H7 (cell line): Measurements from ENCODE around the gene MRPL53. TPM values are rescaled to one million over a fixed set of nuclear protein-coding genes. Genes with fewer than 3 reads are reported as not detected.

ENCODE experiments used
- DNase-seq: peaks from one replicate; pipeline ENCODE4 v3.0.0; 2012
- H3K27me3 ChIP-seq: 2 replicates; pipeline ENCODE4 v1.6.0; 2011; ENCODE audit warnings: mild to moderate bottlenecking, low read length; ENCODE audit not compliant: control insufficient read depth, insufficient read depth
- H3K36me3 ChIP-seq: replicated peaks from 2 replicates; pipeline ENCODE4 v1.5.1; 2011; ENCODE audit warnings: low read length; ENCODE audit not compliant: control insufficient read depth, insufficient read depth
- H3K4me3 ChIP-seq: 2 replicates; pipeline ENCODE4 v1.5.1; 2011; ENCODE audit warnings: low read depth, mild to moderate bottlenecking, control low read depth, low read length, moderate library complexity; ENCODE audit not compliant: insufficient read depth
- total RNA-seq: library from RNA; depleted of rRNA; stranded (reverse); fragments of >200 nt; shearing (Covaris generic); gene quantifications from 2 replicates; pipeline ENCODE4 v1.2.3, GENCODE V29; 2014

Gene MRPL53
- total RNA-seq, 1 experiment from 2014 or later = 25.9 TPM

DNA sequence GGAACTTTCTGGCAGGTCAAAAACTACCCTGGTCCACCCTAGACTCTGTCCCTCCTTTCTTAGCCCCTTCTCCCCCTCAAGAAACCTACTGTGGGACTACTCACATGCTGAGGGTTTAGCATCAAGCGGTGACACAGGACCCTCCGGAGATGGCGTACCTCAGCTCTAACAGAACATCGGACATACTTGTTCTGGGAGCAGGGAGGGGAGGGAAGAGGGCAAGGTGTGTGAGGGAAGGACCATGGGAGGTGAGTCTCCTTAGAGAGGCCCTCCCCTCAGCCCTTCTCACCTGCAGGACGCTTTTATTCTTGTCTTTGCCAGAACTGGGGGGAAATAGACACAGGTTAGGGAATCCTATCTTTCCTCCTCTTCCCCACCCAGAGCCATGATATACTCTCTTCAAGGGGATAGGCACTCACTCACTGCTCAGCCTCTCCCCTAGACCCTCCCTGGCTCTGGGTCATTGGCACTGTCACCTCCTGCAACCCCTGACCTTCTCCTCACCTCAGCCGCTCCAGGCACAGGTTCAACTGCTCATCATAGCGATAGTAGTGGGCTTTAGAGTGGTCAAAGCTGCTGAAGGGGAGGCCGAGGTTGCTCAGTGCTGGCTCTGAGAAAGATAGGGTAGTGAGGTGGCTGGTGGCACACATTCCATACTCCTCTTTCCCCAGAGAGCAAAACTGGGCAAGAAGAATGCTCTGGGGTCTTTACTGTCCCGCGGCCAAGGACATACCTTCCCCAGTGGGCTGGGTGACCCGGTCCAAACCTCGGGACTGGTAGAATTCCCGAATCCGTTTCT is 33.2 kb upstream of the MRPL53 start:
- Histone ChIP-seq H3K27me3 (peaks cover 74% of the 10 kb centered on the region), H3K4me3 (no peak overlapping the region), H3K36me3 (peaks cover 1% of the 10 kb centered on the region)
- no peak for DNase-seq

DNA sequence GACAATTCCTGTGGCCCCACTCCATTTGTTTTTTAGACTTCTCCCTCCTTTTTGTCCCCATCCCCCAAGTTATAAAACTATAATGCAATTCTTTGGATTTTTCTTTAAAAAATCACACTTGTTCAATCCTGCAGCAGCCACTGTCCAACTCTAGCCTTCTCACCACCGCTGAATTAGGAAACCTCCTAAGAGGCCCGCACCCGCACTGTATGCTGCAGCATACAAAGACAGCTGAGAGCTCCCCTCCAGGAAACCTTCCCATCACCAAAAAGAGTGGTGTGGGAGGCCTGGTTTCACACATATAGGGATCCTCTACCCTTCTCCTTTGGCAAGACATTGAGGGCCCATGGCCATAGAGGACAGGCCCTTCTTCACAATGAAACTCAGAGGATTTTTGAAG is 32.1 kb upstream of the MRPL53 start:
- Histone ChIP-seq H3K27me3 (peaks cover 74% of the 10 kb centered on the region), H3K4me3 (no peak overlapping the region), H3K36me3 (peaks cover 1% of the 10 kb centered on the region)
- DNase-seq = no peak

DNA sequence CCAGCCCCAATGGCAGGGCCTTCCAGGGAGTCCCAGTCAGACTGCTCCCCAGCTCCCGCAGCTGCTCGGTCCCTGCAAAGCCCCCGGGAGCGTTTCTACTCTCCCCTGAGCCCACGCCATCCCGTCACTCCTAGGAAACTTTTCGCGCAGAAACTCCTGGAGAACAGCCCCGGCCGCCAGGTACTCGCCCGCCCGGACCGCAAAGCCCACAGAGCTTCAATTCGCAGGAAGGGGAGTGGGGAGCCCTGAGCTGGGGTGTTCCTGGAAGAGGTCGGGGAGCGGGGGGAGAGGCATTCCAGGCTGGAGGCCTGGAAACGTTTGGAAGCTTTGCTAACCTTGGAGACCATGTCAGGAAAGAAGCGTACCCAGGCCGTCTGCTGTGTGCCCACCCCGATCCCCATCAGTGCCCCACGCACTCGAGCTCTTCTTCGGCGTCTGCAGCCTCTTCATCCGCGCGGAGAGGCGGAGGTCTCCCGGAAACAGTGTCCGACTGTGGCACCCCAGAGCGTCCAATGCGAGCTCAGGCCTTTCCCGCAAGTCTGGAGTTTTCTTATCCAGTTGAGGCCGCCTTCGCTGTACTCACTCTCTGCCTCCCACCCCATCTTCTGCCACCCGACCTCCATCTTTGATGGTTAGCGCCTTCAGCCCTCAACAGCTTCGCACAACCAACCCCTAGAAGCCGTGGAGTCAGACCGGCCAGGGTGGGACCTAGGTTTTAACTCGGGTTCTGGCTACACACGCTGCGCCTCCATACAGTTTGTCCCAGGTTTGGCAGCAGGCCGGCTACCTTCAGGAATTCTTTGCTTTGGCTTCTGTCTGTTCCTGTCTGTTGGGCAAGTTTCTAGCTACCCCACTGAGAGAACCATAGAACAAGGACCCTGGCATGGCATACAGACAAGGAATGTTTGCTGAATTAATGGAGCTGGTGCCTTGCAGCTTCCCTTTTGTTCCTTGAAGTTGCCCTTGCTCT is 31.3 kb upstream of the MRPL53 start:
- DNase-seq = peak; percentile 78
- H3K27me3 ChIP-seq = peaks cover 75% of the 10 kb centered on the region
- peaks cover 1% of the 10 kb centered on the region for H3K36me3 ChIP-seq

DNA sequence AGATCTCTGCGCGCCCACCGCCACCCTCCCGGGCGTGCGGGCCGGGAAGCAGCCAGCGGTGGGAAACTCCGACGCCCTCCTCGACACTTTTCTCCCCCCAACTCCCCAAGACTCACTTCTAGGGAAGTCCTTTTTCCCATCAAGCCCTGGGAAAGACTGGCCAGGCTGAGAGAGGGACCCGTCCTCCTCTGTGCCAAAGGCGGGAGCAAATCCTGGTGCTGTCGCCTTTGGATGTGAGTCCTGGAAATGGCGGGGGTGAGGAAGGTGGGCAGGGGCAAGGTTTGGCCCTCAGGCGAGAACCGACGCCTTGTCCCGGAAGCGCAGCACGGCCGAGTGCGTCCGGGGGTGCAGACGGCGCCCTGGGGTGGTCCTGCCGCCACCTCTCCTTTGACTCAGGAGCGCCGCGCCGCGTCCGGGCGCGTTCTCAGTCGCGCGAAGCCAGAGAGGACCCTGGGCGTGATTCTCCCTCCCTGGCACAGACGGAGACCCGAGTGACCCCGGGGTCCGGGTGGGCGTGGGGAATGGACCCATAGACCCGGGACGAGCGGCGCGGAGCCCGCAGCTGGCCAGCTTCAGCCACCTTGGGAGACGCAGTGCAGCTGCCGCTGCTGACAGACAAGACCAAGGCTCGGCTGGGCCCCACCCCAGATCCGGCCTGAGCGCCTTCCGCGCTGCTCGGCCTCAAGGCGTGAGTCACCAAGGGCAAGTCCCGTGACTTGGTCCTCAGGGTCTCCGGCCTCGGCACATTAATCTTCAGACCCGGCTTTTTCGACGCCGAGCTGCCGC is 30.4 kb upstream of the MRPL53 start:
- Histone ChIP-seq H3K36me3 (peaks cover 1% of the 10 kb centered on the region), H3K4me3 (peak overlapping the region; percentile 52), H3K27me3 (peaks cover 77% of the 10 kb centered on the region)
- peak; percentile 90 for DNase-seq

More for the DNA sequence above, 31.3 kb upstream of the MRPL53 start:
- H3K4me3 ChIP-seq = peak overlapping the region; percentile 52

DNA sequence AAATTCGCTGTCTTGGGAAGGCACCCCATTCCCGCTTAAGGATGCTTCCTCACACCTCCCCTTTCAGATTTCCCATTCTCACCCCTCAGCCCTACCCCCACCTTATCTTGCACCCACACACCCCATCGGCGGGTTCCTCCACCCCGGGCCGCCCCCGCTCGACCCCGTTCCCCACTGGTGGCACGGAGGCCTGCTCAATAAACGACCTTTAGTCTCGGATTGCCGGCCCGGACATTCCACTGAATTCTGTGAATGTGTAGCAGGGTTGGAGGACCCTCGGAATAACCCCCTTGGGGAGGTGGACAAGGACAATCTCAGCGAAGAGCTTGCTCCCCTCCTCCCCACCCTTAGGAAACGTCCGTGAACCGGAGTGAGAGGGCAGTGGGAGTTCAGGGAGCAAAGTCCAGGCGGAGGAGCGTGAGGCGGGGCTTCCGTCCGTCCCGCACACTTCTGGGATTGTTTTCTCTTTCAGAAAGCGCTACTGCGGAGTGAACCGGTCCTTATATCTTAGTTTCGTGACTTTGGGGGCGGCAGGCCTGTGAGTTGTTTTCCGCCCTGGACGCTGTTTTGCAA is 29.8 kb upstream of the MRPL53 start:
- peak; percentile 77 for DNase-seq
- peaks cover 84% of the 10 kb centered on the region for H3K27me3 ChIP-seq
- peak overlapping the region; percentile 52 for H3K4me3 ChIP-seq
- peaks cover 1% of the 10 kb centered on the region for H3K36me3 ChIP-seq

DNA sequence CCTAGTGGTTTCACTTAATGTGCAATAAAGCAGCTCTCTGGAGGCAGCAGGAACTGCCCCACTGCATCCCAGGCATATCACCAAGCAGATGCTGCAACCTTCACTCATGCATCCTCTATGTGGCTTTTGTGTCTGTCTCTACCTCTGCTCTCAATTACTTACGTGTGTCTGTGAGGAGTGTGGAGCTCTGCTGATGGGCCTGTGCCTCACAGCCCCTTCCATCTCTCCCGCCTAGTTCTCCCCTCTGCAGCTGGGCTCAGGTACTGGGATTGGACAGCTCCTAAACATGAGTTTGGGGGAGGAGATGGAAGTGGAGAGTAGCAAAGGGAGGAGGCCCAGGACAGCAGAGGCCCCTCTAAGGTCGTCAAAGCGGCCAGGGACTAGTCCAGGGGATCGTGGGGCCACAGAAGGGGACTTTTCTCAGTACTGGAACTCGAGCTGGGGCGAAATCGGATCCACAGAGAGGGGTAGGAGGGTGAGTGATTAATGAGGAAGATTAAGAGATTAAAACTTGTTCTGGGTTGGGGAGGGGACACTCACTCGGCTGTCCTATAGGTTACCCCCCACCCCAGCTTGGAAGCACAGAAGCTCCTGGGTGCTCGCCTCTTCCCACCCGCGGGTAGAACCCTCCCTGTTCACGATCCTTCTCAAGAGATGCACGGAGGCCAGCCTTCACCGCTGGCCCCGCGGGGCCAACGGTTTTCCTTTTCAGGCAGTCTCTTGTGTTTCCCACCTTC is 29.0 kb upstream of the MRPL53 start:
- no peak overlapping the region; the same call in 1 of the 2 replicates for H3K4me3 ChIP-seq
- peak; percentile 71 for DNase-seq
- H3K27me3 ChIP-seq = peaks cover 91% of the 10 kb centered on the region
- peaks cover 1% of the 10 kb centered on the region for H3K36me3 ChIP-seq

DNA sequence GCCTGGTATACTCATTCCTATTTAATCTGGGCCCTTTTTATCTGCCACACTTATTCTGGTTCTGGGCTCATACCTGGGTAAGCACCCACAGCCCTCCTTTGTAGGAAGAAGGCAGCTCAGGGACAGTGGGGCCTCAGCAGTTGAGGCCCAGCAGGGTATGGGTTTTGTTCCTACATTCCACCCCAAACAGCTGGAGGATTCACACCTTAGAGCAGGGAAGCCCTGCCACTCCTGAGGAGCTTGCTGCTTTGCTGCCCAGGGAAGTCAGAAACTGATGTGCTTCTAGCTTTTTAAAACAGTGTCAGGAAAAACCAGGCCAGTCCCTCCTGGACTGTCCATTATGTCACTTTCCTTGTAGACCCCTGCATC is 28.1 kb upstream of the MRPL53 start:
- DNase-seq = peak; percentile 63
- no peak overlapping the region for H3K4me3 ChIP-seq
- peaks cover 97% of the 10 kb centered on the region for H3K27me3 ChIP-seq
- no peaks in the 10 kb centered on the region; the same call in 1 of the 2 replicates for H3K36me3 ChIP-seq

DNA sequence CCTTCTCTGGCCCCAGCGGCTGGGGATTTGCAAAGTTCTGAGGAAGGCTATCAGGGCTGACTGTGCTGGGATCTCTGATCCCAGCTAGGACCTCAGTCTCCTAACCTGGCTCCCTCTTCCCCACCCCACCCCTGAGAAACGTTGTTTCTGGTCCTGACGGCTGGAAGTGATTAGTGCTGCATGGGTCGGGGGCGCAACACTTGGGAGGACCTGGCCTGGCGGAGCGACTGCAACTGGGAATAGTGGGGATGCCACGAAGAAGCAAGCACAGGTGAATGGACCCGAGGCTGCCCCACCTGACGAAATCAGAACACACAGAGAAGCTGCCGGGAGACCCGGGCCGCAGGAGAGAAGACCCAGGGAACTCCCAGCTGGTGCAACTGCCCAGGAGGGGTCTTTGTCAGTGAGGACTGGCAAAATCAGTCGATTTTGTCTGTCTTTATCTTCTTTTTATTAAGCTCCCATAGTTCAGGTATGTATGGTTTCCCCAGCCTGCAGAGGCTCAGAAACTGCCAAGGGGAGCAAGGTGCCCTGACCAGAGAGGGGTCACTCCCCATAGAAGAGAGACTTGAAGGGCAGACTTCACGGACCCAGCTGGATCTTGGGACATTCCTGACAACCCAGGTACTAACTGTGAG is 27.6 kb upstream of the MRPL53 start:
- Histone ChIP-seq H3K27me3 (peaks cover 97% of the 10 kb centered on the region), H3K4me3 (peak overlapping the region; percentile 40; the same call in 1 of the 2 replicates), H3K36me3 (no peaks in the 10 kb centered on the region)
- peak; percentile 49 for DNase-seq

DNA sequence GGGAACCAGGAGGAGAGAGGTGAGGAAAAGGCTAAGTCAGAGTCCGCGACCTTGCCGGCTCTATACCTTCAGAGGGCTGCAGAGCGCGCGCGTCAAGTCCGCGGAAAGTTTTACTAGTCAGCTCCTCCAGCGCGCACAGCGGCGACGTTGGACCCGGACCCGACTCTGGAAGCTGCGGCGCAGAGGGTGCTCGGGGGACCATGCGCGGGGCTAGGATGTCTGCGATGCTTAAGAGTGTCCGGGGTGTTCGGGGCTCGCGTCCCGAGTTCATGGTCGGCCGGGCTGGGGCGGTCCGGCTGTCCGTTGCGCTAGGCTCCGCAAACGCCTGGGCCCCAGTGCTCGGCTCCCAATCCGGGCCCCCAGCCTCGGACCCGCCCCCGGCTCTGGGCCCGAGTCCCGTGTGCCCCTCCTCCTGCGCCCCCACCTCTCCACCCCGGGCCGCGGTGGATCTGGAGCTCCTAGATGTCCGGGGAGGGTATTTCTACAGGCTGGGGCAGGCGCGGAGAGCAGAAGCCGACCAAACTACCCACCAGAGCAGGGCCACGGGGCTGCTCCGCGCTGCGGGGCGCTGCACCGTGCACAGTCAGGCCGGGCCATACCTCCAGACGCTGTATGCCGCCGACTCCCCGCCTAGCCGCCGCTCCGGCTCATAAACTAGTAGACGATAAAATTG is 26.9 kb upstream of the MRPL53 start, which contains the start of gene LBX2:
Gene LBX2 (minus strand): TSS at position 337 of the 673 bp plus-strand sequence. CDS start 66 bp downstream, at position 271.
- no peaks in the 10 kb centered on the region for H3K36me3 ChIP-seq
- peak; percentile 89 for DNase-seq
- peaks cover 92% of the 10 kb centered on the region for H3K27me3 ChIP-seq
- H3K4me3 ChIP-seq = peak within 1 kb of the TSS; percentile 40

DNA sequence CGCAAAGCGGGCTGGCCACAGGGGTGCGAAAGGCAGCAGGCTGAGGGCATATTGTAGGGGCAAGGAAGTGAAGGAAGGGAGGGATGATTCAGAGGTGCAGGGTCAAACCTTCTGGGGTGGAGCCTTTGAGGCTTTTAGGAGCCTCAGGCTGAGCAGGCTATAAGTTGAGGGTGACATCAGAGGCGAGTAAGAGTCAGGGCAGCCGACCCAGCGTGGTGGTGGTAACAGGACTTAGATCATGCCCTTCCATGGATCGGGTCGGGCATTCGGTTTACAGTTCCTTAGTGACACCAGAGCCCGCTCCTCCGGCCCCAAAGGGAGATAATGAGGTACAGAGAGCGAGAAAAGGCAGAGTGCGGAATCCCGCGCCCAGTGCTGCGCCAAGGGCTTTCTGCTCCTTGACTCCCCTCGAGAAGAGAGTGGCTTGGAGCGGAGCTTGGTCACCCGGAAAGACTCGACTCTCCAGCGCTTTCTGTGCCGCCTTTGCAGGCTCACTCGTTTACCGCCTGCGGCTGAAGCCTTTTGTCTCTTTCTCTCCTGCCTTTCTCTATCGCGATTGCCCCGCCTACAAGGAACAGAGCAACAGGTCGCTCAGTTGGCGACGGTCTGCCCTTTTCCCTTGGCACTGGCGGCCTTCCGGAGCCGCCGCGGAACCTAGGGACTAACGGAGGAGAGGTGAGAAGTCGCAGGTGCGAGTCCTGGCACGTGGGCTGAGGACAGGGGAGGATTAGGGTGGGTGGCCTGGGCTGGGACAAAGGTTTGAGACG is 26.2 kb upstream of the MRPL53 start:
- peaks cover 85% of the 10 kb centered on the region for H3K27me3 ChIP-seq
- DNase-seq = peak; percentile 84
- H3K4me3 ChIP-seq = peak overlapping the region; percentile 40
- H3K36me3 ChIP-seq = no peaks in the 10 kb centered on the region

DNA sequence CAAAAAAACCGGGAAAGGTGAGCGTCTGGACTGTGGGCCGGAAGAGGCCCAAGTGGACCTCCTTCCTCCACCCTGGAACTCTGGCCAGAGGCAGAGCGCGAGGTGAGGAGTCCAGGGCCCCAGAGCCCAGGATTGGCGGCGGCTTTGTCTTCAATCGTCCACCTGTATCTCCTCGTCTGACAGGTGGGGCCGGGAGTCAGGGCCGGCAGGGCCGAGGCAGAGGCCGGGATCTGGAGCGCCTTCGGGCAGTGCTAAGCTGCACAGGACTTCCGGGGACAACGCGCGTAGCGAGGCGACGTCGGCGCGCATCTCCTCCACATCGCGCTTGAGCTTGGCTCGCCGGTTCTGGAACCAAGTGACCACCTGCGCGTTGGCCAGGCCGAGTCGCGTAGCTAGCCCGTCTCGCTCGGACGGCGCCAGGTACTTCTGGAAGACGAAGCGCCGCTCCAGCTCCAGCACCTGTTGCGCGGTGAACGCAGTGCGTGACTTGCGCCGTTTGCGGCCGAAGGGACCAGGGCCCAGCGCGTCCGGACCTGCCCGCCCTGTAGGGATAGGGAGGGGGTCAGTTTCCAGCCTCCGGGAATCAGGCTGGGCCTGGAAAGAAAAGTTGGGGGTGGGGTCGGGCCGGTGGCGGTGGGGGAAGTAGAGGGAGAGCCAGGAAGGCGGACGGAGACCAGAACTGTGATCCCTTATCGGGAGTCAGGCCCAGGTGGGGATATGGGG is 25.5 kb upstream of the MRPL53 start:
- DNase-seq = peak; percentile 84
- Histone ChIP-seq H3K27me3 (peaks cover 77% of the 10 kb centered on the region), H3K36me3 (peaks cover 5% of the 10 kb centered on the region), H3K4me3 (peak overlapping the region; percentile 40)
